Stimulated activated CD4-positive, alpha-beta T cell treated with anti-CD3 and anti-CD28 coated beads, Interleukin-15, amount 100 ng/mL, for 1 hour (primary cell): ENCODE results near the gene NCOA7.
"Not testable (repeated sequence)": the region's sequence is repeated elsewhere in the genome, so short reads cannot be mapped to it uniquely, and the experiment has no call there.

Experiments
- DNase-seq, 2 donors: peaks; one replicate each; pipeline ENCODE4 v3.0.0-alpha.2; 2020; ENCODE audit warnings: low read depth in 1 of 2, low spot score in 1 of 2

NCOA7 gene

GRCh38 chr6:125865015-125865414 lies 74.3 kb downstream of the NCOA7 start:
- DNase-seq: no peak

- DNase-seq: no peak
Measured at GRCh38 chr6:125866433-125866832, 75.7 kb downstream of the NCOA7 start.

GRCh38 chr6:125867483-125867942 lies 76.8 kb downstream of the NCOA7 start:
- DNase-seq: no peak

- DNase-seq: no peak
Measured at GRCh38 chr6:125868252-125868651, 77.5 kb downstream of the NCOA7 start.

- no peak for DNase-seq
Measured at GRCh38 chr6:125868678-125869395, 78.1 kb downstream of the NCOA7 start.

- no peak for DNase-seq
Measured at GRCh38 chr6:125869427-125869826, 78.7 kb downstream of the NCOA7 start.

- no peak for DNase-seq
Measured at GRCh38 chr6:125871365-125871764, 80.6 kb downstream of the NCOA7 start.

GRCh38 chr6:125872259-125872921 lies 81.6 kb downstream of the NCOA7 start:
- DNase-seq: no peak

GRCh38 chr6:125882243-125882642 lies 91.5 kb downstream of the NCOA7 start:
- DNase-seq: no peak

GRCh38 chr6:125884634-125885371 lies 94.0 kb downstream of the NCOA7 start:
- no peak for DNase-seq

GRCh38 chr6:125886021-125886420 lies 95.3 kb downstream of the NCOA7 start:
- no peak for DNase-seq

- no peak for DNase-seq
Measured at GRCh38 chr6:125886914-125887313, 96.2 kb downstream of the NCOA7 start.

GRCh38 chr6:125887372-125887771 lies 96.6 kb downstream of the NCOA7 start:
- no peak for DNase-seq

- no peak for DNase-seq
Measured at GRCh38 chr6:125888989-125889656, 98.4 kb downstream of the NCOA7 start.

GRCh38 chr6:125899726-125900182 lies 109.0 kb downstream of the NCOA7 start:
- DNase-seq: no peak

- DNase-seq: peak in 1 of 2 donors; percentile 13
Measured at GRCh38 chr6:125904871-125905270, 114.1 kb downstream of the NCOA7 start.

- peak in 1 of 2 donors; percentile 18 for DNase-seq
Measured at GRCh38 chr6:125906158-125906998, 115.6 kb downstream of the NCOA7 start.

- DNase-seq: no peak
Measured at GRCh38 chr6:125910527-125910926, 119.8 kb downstream of the NCOA7 start.

GRCh38 chr6:125911051-125911451 lies 120.3 kb downstream of the NCOA7 start:
- DNase-seq: not testable (repeated sequence)

GRCh38 chr6:125912430-125912829 lies 121.7 kb downstream of the NCOA7 start:
- DNase-seq: not testable (repeated sequence)
